H54 (cell line): ENCODE data around the gene UBE2G1.
A peak's percentile ranks its signal among the peaks of the same experiment; 100 is the strongest.

Experiments used
- DNase-seq: peaks from one replicate; pipeline ENCODE4 v3.0.0; 2011; ENCODE audit warnings: low spot score, mixed read lengths; ENCODE audit not compliant: insufficient read length
- FAIRE-seq: peaks from 3 replicates; lab custom pipeline; 2011; peaks lifted over from hg19 to GRCh38; lab: Jason Lieb, UNC
- POLR2A ChIP-seq: IDR thresholded peaks from 2 replicates; pipeline ENCODE4 v1.6.1; 2011; ENCODE audit warnings: low read depth, mild to moderate bottlenecking, low read length

Gene UBE2G1

GRCh38 chr17:4229627-4230541 lies 136.6 kb downstream of the UBE2G1 start:
- FAIRE-seq (peak; percentile 99), DNase-seq (peak; percentile 71)
- TF ChIP-seq POLR2A: no peak

GRCh38 chr17:4221899-4222659 lies 144.4 kb downstream of the UBE2G1 start:
- no peak for DNase-seq
- TF ChIP-seq POLR2A: no peak
- no peak for FAIRE-seq

- no peak for FAIRE-seq
- DNase-seq: no peak
- TF ChIP-seq POLR2A: no peak
Observed at GRCh38 chr17:4221163-4221562, 145.3 kb downstream of the UBE2G1 start.

GRCh38 chr17:4220655-4221054 lies 145.8 kb downstream of the UBE2G1 start:
- FAIRE-seq (no peak), DNase-seq (no peak)
- no peak for TF ChIP-seq POLR2A
